ENCODE measurements around the gene RIOK3. TPM values are rescaled to one million over a fixed set of nuclear protein-coding genes. Genes with fewer than 3 reads are reported as not detected.

The RIOK3 gene
- total RNA-seq, 4 donors from 2014 or later = 85.4 to 219 (median 97.0) TPM

DNA sequence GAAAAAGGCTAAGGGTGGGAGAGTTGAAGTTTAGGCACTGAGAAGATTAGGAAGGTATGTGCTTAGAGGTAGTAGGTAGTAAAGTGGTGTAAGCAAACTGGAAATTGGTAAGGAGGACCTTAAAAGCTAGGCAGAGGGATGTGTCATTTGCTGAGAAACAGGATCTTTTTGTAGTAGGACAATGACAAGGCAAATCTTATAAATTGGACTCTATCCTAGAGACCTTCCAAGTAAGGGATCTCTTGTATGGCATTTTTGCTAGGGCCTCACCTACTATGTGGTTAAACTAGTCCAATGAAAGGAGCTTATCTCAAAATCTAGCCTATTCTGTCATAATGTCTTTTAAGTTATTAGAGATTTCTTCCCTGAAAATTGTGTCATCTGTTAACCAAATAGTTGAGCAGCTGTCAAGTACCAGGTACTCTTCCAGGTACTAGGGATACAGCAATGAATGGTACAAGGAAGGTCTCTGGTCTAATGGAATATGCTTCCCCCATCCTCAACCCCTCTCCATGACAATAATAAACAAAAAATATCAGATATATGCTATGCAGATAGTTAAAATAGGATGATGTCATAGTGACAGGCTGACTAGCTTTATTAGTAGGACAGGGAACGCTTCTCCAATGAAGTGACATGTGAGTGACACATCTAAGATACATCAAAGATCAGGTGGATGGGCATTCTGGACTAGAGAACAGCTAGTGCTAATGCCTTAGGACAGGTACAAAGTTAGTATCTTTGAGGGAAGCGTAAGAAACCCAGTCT lies 17.7 kb downstream of the RIOK3 start:
- Histone ChIP-seq H3K4me3 (no peak overlapping the region), H3K36me3 (peaks cover 98% of the 10 kb centered on the region), H3K27me3 (no peaks in the 10 kb centered on the region), H3K4me1 (no peaks in the 10 kb centered on the region), H3K27ac (no peak overlapping the region), H3K9me3 (no peaks in the 10 kb centered on the region)
- no peak for DNase-seq (ENCODE audit: low spot score in 2 of 2)
- 91% methylated on average over 2 of the region's 2 CpGs for WGBS
- TF ChIP-seq, protein P1, sequence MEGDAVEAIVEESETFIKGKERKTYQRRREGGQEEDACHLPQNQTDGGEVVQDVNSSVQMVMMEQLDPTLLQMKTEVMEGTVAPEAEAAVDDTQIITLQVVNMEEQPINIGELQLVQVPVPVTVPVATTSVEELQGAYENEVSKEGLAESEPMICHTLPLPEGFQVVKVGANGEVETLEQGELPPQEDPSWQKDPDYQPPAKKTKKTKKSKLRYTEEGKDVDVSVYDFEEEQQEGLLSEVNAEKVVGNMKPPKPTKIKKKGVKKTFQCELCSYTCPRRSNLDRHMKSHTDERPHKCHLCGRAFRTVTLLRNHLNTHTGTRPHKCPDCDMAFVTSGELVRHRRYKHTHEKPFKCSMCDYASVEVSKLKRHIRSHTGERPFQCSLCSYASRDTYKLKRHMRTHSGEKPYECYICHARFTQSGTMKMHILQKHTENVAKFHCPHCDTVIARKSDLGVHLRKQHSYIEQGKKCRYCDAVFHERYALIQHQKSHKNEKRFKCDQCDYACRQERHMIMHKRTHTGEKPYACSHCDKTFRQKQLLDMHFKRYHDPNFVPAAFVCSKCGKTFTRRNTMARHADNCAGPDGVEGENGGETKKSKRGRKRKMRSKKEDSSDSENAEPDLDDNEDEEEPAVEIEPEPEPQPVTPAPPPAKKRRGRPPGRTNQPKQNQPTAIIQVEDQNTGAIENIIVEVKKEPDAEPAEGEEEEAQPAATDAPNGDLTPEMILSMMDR (IDR thresholded peaks at IDR 0.05) = no peak
- TF ChIP-seq EP300 (IDR thresholded peaks at IDR 0.05) (no peak), POLR2AphosphoS5 (IDR thresholded peaks at IDR 0.05) (no peak), POLR2A (IDR thresholded peaks at IDR 0.05) (no peak)

DNA sequence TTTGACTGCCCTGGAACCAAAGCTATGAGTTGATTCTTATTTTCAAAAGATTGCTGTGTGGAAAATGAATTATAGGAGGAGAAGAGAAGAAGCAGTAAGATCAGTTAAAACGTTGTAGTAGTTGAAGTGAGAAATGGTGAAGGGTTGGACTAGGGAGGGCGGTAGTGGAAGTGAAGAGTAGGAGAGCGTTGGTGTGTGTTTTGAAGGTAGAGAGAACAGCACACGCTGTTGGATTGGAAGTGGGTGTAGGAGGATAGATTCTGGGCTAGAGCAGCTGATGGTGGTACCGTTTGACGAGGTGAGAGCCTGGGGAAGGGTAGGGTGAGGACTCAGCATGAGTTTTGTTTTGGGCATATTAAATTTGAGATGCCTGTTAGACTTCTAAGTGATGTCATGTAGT lies 18.4 kb downstream of the RIOK3 start:
- Histone ChIP-seq H3K9me3 (no peaks in the 10 kb centered on the region), H3K4me3 (no peak overlapping the region), H3K36me3 (peaks cover 98% of the 10 kb centered on the region), H3K27ac (no peak overlapping the region), H3K27me3 (no peaks in the 10 kb centered on the region), H3K4me1 (no peaks in the 10 kb centered on the region)
- no peak for TF ChIP-seq POLR2AphosphoS5 (IDR thresholded peaks at IDR 0.05)
- no peak for TF ChIP-seq EP300 (IDR thresholded peaks at IDR 0.05)
- TF ChIP-seq, protein P1 (IDR thresholded peaks at IDR 0.05) = no peak
- no peak for TF ChIP-seq POLR2A (IDR thresholded peaks at IDR 0.05)
- 90% methylated on average over 6 of the region's 6 CpGs for WGBS
- no peak for DNase-seq (ENCODE audit: low spot score in 2 of 2)

DNA sequence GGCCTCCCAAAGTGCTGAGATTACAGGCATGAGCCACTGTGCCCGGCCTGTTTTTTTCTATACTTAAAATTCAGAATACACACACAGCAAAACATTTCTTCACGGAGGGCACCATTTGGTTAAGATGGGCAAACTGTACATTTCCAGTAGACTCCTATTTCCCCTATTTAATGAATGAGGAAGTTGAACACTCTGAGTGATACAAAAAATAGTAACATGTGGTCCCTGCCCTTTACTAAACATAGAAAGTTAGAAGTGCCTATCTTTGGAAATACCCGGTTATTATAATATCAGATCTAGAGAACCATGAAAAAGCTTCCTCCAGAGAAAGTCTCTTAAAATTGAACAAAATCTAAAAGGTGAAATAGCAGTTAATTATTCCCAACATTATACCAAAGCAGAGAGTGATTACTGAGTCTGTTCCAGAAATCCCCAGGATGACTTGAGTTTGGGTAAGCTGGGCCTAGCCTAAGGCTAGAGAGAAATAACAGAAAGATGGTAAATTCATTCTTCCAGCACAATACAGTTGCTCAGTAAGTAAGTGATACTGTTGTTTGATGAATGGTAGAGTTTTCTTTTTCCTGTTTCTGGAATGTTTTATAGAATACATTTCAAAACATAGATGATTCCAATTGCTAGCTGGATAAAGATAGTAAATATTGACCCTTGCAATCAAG lies 26.9 kb downstream of the RIOK3 start:
- no peak for TF ChIP-seq POLR2AphosphoS5 (IDR thresholded peaks at IDR 0.05)
- no peak for TF ChIP-seq EP300 (IDR thresholded peaks at IDR 0.05)
- TF ChIP-seq, protein P1 (IDR thresholded peaks at IDR 0.05) = no peak
- WGBS = 83% methylated on average over 3 of the region's 3 CpGs
- no peak overlapping the region for H3K4me3 ChIP-seq
- peaks cover 82% of the 10 kb centered on the region for H3K36me3 ChIP-seq
- H3K9me3 ChIP-seq = no peaks in the 10 kb centered on the region
- no peak overlapping the region for H3K27ac ChIP-seq
- no peaks in the 10 kb centered on the region for H3K27me3 ChIP-seq
- DNase-seq (ENCODE audit: low spot score in 2 of 2) = no peak
- peaks cover 2% of the 10 kb centered on the region for H3K4me1 ChIP-seq

DNA sequence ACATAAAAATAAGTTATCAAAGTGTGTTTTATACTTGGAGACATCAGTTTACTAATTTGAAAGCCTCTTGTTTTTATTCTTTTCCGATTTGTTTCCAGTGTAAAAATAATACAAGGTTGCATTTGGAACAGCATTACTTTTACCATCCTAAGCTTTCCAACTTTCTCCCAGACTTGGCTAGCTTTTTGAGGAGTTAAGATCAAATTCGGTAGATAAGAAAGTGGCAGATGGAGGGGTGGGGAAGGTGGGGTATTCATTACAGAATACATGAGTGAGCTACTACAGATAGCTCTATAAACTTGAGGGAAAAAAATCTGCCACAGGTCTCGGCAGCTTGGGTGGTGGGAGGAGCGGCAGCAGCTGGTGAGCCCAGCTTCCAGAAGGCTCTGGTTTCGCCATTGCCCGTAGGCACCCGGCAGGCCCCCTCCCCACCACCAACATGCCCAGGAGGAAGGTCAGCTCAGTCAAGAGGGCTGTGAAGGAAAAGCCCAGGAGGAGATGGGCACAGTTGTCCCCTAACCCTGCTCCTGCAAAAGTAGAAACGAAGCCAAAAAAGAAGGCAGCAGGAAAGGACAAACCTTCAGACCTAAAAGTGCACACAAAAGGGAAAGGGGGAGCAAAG lies 31.6 kb downstream of the RIOK3 start:
- peaks cover 35% of the 10 kb centered on the region for H3K36me3 ChIP-seq
- H3K27ac ChIP-seq = no peak overlapping the region
- DNase-seq (ENCODE audit: low spot score in 2 of 2) = no peak
- TF ChIP-seq POLR2A (IDR thresholded peaks at IDR 0.05) (no peak), POLR2AphosphoS5 (IDR thresholded peaks at IDR 0.05) (no peak), EP300 (IDR thresholded peaks at IDR 0.05) (no peak)
- TF ChIP-seq, protein P1 (IDR thresholded peaks at IDR 0.05) = no peak
- H3K4me1 ChIP-seq = peaks cover 12% of the 10 kb centered on the region
- WGBS = 35% methylated on average over 8 of the region's 8 CpGs
- no peak overlapping the region for H3K4me3 ChIP-seq
- no peaks in the 10 kb centered on the region for H3K27me3 ChIP-seq
- no peaks in the 10 kb centered on the region for H3K9me3 ChIP-seq

DNA sequence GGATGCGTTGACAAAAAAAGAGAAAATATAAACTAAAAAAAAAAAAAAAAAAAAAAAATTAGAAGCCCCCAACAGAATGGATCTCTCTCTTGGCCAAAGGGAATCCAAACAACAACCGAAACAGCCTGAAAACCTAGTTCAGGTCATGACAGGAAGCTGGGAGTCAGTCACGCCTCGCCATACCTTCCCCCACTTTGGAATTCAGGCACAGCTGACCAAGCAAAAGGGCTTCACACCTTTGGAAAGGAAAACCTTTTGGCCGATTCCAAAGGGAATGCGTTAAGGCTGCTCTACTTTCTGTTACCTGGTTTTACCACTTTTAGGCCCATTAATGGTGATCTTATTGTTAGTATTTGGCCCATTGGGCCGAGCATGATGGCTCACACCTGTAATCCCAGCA lies 32.3 kb downstream of the RIOK3 start:
- DNase-seq (ENCODE audit: low spot score in 2 of 2) = no peak
- Histone ChIP-seq H3K27me3 (no peaks in the 10 kb centered on the region), H3K4me1 (peaks cover 12% of the 10 kb centered on the region), H3K9me3 (no peaks in the 10 kb centered on the region), H3K27ac (no peak overlapping the region), H3K4me3 (no peak overlapping the region), H3K36me3 (peaks cover 28% of the 10 kb centered on the region)
- TF ChIP-seq, protein P1 (IDR thresholded peaks at IDR 0.05) = no peak
- TF ChIP-seq POLR2AphosphoS5 (IDR thresholded peaks at IDR 0.05) (no peak), EP300 (IDR thresholded peaks at IDR 0.05) (no peak), POLR2A (IDR thresholded peaks at IDR 0.05) (no peak)
- WGBS = 91% methylated on average over 7 of the region's 7 CpGs

Measured in suprapubic skin (tissue), 4 donors.